Measurements from ENCODE around the gene ADRA2C. TPM values are rescaled to one million over a fixed set of nuclear protein-coding genes. Genes with fewer than 3 reads are reported as not detected.

ADRA2C gene
- polyA plus RNA-seq, 10 donors: 1.2 to 2.4 (median 1.8) TPM

DNA sequence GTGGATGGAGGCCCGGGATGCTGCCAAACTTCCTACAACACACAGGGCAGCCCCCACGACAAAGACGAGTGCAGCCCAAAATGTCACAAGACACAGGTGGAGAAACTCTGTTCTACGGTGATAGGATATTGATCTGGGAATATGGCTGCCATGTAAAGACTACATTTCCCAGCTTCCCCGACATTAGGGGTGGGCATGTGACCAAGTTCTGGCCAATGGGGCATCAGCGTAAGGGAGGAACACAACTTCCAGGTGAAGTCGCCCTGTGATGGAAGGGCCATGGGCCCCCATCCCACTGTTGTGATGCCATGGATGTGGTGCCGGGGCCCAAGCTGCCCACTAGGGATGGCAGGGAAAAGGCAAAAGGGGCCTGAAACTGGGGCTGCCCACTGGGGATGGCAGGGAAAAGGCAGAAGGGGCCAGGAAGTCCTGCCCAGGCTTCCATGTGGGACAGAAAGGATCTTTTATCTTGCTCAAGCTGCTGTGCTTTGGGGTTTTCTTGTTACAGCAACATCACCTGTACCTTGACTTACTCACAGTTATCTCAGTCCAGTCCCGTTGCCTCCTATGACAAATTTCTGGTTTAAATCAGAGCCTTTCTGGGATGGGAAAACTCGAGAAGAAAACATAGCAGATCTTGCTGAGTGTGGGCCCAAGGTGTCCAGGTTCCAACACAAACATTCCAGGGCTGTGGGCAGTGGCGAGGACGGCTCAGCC is 9.7 kb upstream of the ADRA2C start:
- DNase-seq: no peak

DNA sequence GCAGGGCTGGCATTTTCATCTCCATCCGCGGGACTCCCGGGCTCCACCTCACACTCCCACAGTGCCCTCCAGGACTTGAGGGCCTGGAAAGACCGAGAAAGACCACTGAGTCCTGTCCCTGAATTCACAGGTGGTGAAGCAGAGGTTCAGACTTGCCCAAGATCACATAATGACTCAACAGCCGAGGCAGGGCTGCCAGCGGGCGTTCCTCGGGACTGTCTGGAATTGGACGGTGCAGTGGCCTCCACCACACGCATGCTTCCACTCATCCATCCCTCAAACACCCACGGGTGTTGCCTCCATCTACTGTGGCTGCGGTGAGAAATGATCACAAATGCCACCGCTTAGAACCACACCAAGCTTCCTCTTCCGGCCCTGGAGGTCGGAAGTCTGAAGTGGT is 6.9 kb upstream of the ADRA2C start:
- no peak for DNase-seq

DNA sequence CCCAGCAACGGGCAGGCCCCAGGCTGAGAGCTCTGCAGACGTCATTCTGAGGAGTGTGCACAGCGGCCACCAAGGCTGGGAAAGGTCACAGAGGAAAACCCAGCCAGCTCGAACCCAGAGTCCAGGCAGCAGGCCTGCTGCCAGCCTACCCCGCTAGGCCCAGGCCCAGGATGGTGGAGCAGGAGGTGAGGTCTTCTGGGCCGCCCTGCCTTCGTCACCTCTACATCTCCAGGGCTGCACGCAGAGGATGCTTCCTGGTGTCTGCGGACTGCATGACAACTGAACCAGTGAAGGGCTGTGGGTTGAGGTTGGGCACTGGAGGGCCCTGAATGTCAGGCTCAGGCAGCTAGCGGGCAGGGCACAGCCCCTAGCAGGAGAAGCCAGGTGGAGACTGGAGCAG is 5.8 kb upstream of the ADRA2C start:
- no peak for DNase-seq

DNA sequence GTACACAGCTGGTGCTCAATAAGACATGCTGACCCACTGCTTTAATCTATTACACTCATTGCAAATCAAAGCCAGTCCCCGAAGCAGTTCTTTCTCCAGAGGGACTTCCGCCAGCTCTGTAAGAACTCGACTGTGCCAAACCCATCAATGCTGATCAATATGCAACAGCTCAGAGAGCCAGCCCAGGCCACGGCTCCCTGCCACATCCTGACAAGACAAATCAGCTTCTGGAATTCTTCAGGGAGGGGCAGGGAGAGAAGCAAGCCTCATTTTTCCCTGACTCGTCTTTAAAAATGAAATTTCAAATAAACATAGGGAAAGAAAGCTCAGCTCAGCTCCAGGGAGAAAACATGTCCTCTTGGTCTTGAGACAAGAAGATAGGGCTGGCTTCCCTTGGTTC is 5.3 kb upstream of the ADRA2C start:
- no peak for DNase-seq

DNA sequence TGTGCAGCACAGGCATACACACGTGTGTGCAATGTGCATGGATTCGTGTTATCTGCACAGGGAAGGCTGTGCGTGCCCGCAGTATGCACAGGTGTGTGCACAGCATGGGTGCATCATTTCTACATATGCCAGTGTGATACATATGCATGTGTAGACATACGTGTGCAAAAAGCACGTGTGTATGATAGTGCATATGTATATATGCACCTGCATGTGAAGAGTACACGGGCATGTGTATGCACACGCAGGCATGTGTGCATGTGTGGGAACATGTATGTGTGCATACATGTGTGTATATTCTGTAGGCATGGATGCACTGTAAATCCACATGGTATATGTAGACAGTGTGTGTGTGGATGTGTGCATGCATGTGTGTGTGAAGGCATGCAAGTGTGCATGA is 3.9 kb upstream of the ADRA2C start:
- no peak for DNase-seq

DNA sequence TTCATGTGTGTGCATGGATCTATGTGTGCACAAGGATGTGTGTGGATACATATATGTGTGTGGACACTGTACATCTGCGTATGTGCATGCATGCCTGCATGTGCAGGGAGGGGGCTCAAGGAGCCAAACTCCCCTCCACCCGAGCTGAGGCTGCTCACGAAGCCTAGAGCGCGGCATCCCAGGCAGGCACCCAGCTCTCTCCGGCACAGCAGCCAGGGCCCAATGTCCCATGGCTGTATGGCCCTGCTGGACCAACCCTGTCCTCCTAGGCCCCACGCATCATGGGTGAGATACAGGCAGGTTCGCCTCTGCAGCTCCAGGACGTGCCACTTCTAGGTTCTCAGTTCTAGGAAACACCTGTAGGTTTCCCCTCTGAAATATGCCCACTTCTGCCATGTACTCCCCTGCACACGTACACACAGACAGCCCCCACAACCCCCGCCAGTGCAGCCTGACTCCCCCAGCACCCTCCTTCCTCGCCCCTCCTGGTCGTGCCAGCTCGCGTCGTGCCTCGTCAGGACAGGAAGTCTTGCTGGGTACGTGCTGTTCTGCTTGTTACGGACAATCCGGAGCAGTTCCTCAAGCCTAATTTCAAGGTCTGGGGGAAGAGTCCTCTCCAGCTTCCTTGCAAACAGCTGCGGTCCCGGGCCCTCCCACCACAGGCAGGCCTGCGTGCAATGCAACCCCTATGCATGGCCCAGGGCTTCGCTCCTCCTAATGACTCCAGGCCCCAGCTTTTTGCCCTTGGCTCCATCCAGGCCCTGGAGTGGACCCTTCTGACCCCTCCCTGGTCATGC is 3.2 kb upstream of the ADRA2C start:
- no peak for DNase-seq

DNA sequence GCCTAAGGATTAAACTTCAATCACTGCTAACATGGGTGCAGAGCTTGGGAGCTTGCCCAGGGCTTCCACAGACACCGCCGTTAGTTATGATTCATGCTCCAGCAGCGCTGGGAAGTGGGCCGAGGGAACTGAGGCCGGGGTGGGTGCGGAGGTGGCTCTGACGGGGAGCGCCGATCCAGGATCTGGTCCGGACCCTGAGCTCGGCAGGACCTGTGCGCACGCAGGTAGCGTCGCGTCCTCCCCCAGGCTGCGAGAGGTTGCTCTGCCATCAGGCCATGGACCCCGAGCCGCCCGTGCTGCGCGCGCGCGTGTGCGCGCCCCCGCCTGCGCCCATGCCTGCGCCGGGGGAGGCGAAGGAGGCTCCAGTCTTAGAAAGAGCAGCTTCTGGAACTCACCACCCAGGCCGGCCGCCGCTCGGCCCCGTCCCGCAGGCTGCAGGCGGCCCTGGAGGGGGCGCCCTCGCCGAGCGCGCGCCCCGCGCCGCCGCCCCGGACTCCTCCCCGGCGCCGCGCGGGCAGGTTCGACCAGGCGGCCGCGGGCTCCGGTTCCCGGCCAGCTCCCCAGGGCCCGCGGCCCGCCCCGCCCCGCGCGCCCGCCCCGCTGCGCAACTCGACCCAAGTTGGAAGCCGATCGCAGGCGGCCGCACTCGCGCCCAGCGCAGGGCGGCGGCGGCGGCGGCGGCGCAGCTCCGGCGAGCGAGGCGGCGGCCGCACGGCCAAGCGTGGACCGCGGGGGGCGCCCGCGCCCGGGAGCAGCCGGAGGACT is 732 bp upstream of the ADRA2C start:
- DNase-seq: peak; percentile 21 to 54 (median 44)

DNA sequence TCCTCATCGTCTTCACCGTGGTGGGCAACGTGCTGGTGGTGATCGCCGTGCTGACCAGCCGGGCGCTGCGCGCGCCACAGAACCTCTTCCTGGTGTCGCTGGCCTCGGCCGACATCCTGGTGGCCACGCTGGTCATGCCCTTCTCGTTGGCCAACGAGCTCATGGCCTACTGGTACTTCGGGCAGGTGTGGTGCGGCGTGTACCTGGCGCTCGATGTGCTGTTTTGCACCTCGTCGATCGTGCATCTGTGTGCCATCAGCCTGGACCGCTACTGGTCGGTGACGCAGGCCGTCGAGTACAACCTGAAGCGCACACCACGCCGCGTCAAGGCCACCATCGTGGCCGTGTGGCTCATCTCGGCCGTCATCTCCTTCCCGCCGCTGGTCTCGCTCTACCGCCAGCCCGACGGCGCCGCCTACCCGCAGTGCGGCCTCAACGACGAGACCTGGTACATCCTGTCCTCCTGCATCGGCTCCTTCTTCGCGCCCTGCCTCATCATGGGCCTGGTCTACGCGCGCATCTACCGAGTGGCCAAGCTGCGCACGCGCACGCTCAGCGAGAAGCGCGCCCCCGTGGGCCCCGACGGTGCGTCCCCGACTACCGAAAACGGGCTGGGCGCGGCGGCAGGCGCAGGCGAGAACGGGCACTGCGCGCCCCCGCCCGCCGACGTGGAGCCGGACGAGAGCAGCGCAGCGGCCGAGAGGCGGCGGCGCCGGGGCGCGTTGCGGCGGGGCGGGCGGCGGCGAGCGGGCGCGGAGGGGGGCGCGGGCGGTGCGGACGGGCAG is 792 bp downstream of the ADRA2C start:
- peak in 2 of 3 donors; percentile 18 to 62 for DNase-seq

DNA sequence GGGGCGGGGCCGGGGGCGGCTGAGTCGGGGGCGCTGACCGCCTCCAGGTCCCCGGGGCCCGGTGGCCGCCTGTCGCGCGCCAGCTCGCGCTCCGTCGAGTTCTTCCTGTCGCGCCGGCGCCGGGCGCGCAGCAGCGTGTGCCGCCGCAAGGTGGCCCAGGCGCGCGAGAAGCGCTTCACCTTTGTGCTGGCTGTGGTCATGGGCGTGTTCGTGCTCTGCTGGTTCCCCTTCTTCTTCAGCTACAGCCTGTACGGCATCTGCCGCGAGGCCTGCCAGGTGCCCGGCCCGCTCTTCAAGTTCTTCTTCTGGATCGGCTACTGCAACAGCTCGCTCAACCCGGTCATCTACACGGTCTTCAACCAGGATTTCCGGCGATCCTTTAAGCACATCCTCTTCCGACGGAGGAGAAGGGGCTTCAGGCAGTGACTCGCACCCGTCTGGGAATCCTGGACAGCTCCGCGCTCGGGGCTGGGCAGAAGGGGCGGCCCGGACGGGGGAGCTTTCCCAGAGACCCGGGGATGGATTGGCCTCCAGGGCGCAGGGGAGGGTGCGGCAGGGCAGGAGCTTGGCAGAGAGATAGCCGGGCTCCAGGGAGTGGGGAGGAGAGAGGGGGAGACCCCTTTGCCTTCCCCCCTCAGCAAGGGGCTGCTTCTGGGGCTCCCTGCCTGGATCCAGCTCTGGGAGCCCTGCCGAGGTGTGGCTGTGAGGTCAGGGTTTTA is 1.5 kb downstream of the ADRA2C start:
- peak in 1 of 3 donors; percentile 26 for DNase-seq

DNA sequence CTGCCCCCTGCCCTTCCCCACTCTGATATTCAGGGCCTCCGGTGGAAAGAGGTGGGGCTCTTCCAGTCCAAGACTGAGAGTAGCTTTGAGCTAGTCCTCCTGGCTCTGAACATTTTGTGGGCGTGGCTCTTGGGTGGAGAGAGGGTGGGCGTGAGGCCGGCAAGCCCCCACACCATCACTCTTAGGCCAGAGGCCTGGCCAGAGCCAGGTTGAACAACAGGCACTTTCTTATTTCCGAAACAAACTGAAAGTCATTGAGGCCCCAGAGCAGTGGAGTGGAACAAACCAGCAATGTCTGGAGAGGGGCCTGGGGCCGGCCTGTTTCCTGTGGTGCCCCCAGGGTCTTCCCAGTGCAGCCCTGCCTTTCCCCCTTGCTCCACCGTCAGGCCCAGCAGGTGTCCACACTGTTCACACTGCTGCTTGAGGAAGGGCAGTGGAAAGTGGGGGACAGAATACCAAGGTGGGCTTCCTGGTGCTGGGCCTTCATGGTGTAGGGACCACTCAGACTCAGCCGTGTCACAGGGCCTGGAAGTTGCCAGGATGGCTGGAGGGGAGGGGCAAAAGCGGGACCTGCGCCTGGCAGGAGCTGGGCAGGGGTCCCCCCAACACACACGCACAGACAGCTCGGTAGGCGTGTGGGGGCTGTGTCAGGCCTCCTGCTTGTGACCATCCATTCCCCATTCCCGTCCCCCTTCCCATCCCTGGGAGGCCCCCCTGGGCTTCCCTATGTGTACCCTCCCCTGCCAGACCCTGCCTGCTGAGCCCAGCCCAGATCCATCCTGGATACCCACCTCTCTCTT is 2.9 kb downstream of the ADRA2C start:
- no peak for DNase-seq

DNA sequence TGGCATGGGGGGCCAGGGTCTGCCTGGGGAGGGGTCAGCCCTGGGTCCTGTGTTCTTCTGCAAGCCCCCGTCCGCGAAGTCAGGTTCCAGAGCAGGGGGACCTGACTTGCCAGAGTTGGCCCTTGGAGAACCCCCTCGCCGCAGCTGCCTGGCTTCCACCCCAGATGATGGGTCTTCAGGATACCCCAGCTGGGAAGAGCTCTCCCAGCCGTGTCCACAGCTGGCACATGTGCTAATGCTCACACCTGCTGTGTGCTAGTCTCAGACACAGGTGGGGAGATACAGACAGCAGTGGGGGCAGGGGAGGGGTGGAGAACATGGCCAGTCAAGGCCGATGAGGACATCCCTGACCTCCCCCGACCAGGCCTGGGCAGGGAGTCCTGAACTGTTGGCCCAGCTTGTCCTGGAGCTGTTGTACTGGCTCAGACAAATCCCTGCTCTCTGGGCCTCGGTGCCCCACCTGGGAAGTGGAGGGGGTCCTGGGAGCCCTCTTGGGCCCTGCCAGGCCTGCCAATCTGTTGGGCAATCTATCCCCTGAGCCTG is 3.5 kb downstream of the ADRA2C start:
- DNase-seq: no peak

DNA sequence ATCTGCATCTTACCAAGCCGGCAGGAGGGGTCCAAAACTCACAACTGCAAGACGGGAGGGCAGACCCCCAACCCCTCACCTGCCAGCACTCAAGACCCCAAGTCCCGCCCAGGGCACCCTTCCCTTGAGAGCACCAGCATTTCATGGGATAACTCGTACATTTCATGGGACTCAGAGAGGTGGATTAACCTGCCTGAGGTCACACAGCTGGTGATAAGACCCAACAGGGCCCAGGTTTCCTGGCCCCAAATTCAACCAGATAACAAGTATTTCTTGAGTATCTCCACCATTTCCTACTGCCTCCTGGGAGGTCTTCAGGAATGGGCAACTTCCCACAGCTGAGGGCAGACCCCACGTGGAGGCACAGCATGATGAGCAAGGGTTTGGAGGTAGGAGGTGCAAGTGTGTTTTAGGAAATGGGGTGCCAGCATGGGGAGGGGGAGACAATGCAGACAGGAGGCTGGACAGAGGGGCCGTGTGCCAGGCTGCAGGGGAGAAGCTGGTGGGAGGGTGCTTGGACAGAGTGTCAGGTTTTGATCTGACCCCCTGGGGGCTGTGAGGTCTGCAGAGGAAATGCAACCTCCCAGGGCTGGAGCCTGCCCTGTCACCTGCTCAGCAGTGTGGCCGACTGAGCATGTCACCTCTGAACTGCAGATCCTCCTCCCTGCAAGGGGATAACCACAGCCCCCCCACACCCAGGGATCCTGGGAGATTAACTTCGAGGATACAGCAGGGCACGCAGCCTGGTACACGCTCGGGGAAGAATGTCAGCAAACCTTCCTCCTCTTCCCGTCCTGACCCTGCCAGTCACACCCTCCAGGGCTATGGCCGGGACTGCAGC is 4.4 kb downstream of the ADRA2C start:
- no peak for DNase-seq

DNA sequence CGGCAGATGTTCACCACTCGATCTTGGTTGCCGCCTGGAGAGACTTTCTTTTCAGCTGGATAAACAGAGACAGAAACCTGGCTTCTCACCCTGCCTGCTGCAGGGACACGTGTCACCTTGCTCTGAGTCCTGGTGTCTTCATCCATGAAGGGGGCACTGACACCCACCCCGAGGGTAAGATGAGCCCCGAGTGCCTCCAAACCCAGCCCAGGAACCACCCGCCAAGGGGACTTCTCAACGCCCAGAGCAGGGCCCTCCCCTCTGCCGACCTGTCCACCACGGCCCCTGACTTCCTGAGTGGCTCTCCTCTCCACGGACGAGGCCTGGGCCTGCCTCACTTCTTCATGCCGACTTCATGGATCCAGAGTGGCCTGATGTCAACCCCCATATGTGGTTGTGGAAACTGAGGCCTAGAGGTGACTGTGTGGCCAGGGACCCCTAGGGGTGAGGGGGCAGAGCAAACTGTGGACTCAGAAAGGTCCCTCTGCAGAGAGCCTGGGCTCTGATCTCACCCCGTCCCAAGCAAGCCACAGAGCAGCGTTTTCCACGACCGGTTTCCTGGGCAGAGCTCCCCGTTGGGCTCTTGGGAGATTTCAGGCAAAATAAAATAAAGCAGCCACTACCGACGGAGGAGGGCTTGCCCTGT is 5.1 kb downstream of the ADRA2C start:
- no peak for DNase-seq

DNA sequence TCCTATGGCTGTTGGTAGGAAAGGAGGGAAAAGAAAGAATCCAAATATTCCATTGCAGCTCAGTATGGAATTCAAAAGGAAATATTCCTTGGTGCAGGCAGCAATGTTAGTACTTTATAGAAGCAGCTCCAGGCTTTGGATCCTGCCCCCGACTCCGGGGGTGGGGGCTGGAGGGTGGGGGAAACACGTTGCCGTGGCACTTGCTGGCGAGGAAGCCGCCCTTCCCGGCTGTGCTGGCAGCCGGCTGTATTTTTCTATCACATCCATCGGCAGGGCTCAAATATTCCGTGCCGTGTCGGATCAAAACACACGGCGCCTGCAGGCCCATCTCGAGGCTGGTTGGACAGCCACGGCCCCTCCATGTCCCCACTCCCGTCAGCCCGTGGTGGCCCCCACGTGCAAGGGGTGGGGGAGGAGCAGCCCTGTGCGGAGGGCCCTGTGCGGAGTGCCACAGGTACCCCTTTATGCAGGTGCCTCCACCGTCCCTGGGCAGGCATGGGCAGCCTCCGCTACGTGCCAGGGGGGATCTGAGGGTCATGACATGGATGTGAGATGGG is 5.8 kb downstream of the ADRA2C start:
- no peak for DNase-seq

DNA sequence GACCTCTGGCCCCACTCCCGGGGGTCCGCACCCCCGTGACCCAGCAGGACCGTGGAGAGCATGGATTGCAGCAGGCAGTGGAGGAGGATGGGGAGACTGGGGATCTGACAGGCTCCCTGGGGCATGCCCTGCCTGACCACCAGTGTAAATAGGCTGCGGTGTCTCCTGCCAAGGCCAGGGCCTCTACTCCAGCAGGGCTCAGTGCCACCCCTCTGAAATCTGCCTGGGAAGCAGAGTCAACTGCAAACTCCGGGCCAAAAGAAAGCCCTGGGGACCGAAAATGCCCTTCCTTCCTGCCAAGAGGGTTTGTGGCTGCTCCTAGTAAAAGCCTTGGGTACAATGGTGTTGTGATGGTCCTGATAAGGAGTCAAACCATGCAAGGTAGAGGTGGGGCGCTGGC is 6.4 kb downstream of the ADRA2C start:
- DNase-seq: no peak

DNA sequence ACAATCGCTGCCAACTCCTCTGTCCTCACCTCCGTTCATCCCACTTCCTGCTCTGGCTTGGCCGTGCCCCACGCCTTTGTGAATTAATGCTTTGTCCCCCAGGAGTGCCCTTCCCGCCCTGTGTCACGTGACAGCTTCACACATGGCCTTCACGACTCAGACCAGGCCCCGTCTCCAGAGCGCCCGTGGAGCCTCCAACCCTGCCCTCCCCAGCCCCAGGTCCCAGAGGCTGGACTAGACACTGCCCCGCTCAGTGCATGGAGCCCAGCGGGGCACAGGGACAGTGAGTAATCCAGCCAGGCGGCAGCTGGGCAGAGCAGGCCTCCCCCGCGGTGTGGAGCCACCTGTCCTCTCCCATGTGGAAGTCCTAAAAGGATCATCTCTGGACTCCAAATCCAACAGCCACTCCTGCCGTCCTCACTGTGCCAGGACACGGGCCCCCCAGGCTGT is 7.4 kb downstream of the ADRA2C start:
- no peak for DNase-seq

DNA sequence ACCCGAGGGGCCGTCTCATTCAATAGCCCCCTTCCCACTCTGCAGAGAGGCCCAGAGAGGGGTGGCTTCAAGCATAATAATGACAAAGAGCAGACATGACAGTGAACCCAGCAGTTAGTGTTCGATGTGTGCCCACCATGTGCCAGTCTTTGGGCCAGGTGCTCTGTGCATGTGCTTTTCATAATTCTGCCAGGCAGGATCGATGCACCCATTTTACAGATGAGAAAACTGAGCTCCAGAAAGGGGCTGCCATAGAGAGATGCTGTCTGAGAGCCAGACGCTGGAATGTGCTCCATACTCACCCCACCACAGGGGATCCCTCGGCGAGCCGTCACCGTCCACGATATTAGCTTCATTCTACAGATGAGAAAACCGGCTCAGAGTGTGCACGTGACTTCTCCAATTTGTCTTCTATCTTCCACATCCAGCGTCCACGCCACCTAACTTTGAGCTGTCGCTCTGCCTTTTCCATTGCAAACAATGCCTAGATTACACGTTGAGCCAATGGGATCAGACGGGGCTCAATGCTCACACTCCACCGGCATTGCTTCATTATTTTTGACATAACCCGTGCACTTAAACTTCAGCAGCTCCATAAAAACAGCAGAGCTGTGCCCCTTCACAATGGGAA is 8.2 kb downstream of the ADRA2C start:
- no peak for DNase-seq

DNA sequence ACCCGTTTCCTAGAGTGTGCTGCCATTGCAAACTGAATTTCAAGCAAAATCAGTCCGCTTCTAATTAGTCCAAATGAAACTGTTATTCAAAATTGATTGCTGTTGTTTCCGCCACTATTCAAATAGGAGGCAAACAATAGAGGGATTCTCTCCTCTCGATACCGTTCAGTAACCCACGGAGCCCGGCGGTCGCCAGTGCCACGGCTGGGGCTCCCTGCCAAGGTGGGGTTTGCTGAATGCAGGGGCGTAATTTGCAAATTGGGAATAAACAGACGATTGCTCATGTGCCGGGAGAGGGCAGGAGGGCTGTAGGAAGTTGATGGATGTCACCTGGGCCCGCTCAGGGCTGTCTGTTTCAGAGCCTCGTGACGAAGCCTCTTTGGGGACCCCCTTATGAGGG is 8.8 kb downstream of the ADRA2C start:
- no peak for DNase-seq
